Measurements from ENCODE around the gene KRT28. TPM values are rescaled to one million over a fixed set of nuclear protein-coding genes. Genes with fewer than 3 reads are reported as not detected.

The KRT28 gene
- total RNA-seq, 4 donors from 2014 or later, result 1.0 to 32.0 (median 11.6) TPM

GRCh38 chr17:40794466-40794865, 5.3 kb downstream of the KRT28 start:
- no peaks in the 10 kb centered on the region for H3K9me3 ChIP-seq
- H3K4me3 ChIP-seq, result no peak overlapping the region
- H3K27ac ChIP-seq, result no peak overlapping the region
- no peak for DNase-seq (ENCODE audit: low spot score in 2 of 2)
- 85% methylated on average over 2 of the region's 2 CpGs for WGBS
- peaks cover 12% of the 10 kb centered on the region for H3K4me1 ChIP-seq
- H3K27me3 ChIP-seq, result peaks cover 16% of the 10 kb centered on the region
- no peak for TF ChIP-seq EP300 (IDR thresholded peaks at IDR 0.05)
- no peak for TF ChIP-seq POLR2A (IDR thresholded peaks at IDR 0.05)
- no peak for TF ChIP-seq POLR2AphosphoS5 (IDR thresholded peaks at IDR 0.05)
- no peak for TF ChIP-seq CTCF (IDR thresholded peaks at IDR 0.05)
- H3K36me3 ChIP-seq, result no peaks in the 10 kb centered on the region

- no peaks in the 10 kb centered on the region for H3K36me3 ChIP-seq
- whole genome bisulfite sequencing, result 55% methylated on average over 10 of the region's 10 CpGs
- H3K27me3 ChIP-seq, result peaks cover 14% of the 10 kb centered on the region
- no peak overlapping the region for H3K27ac ChIP-seq
- no peak overlapping the region for H3K4me3 ChIP-seq
- peaks cover 17% of the 10 kb centered on the region for H3K4me1 ChIP-seq
- no peaks in the 10 kb centered on the region for H3K9me3 ChIP-seq
- DNase-seq (ENCODE audit: low spot score in 2 of 2), result no peak
- TF ChIP-seq CTCF (IDR thresholded peaks at IDR 0.05) (no peak), POLR2A (IDR thresholded peaks at IDR 0.05) (no peak), POLR2AphosphoS5 (IDR thresholded peaks at IDR 0.05) (no peak), EP300 (IDR thresholded peaks at IDR 0.05) (no peak)
Measured at GRCh38 chr17:40793832-40794231, 5.9 kb downstream of the KRT28 start.

DNA sequence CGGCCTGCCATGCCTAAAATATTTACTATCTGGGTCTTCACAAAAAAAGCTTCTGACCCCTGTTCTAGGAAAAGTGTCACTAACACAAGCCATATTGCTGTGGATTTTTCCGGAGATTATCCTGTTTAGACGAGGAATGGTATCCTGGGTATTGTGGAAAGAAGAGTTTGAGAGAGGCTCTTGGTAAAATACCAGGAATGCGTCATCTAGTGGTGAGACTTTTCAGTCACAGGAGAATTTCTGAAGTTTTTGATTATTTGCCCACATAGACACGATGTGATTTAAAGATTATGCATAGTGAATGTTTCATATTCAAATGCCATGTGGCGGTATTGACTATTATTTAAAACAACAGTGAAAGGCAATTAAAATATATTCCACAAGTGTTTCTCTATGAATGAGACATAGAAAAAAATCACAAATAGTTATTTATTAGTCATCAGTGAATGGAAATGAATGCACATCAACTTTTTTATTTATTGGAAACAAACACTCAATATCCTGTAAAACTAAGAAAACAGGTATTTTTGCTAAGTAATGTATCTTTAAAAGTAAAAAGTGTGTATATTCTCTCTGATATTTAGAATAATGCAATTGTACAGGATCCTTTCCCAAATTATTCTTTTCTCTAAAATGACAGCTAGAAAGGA, 7.8 kb downstream of the KRT28 start:
- peaks cover 17% of the 10 kb centered on the region for H3K4me1 ChIP-seq
- 23% methylated on average over 6 of the region's 6 CpGs for WGBS
- no peak for DNase-seq (ENCODE audit: low spot score in 2 of 2)
- no peaks in the 10 kb centered on the region for H3K9me3 ChIP-seq
- TF ChIP-seq POLR2AphosphoS5 (IDR thresholded peaks at IDR 0.05) (no peak), CTCF (IDR thresholded peaks at IDR 0.05) (peak; percentile 44 to 55)
- peaks cover 10% of the 10 kb centered on the region for H3K27me3 ChIP-seq
- no peak overlapping the region for H3K27ac ChIP-seq
- H3K4me3 ChIP-seq, result no peak overlapping the region
- H3K36me3 ChIP-seq, result no peaks in the 10 kb centered on the region

- Histone ChIP-seq H3K4me1 (peaks cover 17% of the 10 kb centered on the region), H3K27me3 (peaks cover 2% of the 10 kb centered on the region), H3K9me3 (no peaks in the 10 kb centered on the region), H3K36me3 (no peaks in the 10 kb centered on the region), H3K27ac (no peak overlapping the region), H3K4me3 (no peak overlapping the region)
- 71% methylated on average over 1 of the region's 1 CpG for WGBS
- DNase-seq (ENCODE audit: low spot score in 2 of 2), result no peak
- TF ChIP-seq POLR2A (IDR thresholded peaks at IDR 0.05) (no peak), EP300 (IDR thresholded peaks at IDR 0.05) (no peak), CTCF (IDR thresholded peaks at IDR 0.05) (no peak), POLR2AphosphoS5 (IDR thresholded peaks at IDR 0.05) (no peak)
Measured at GRCh38 chr17:40791111-40791510, 8.6 kb downstream of the KRT28 start.

DNA sequence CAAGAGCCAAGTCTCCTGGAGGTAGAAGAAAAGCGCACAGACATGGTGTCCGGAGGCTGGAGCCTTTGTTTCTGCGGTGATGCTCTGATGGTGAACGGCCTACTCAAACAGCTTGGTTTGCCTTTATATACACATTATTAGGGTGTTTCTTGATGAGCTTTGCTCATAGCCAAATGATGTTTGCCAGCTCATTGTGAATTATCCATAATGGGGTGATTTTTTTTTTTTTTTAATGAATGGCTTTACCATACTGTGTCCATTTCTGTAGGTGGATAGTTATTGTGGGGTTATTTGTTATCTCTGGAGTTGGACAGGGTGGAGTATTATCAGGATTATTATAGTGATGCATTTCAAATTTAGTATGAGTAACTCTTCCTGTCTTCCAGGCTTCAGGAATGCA, 17.3 kb downstream of the KRT28 start, which contains the start of gene KRT27:
TSS of gene KRT27 (minus strand) at position 101 of the 400 bp plus-strand sequence. CDS start at position 44, 57 bp downstream.
- no peak within 1 kb of the TSS for H3K27ac ChIP-seq
- H3K27me3 ChIP-seq, result peaks cover 26% of the 10 kb centered on the region
- no peak for DNase-seq (ENCODE audit: low spot score in 2 of 2)
- peaks cover 4% of the 10 kb centered on the region for H3K4me1 ChIP-seq
- WGBS, result 94% methylated on average over 4 of the region's 4 CpGs
- H3K4me3 ChIP-seq, result no peak within 1 kb of the TSS
- H3K36me3 ChIP-seq, result no peaks in the 10 kb centered on the region
- no peak for TF ChIP-seq EP300 (IDR thresholded peaks at IDR 0.05)
- TF ChIP-seq POLR2AphosphoS5 (IDR thresholded peaks at IDR 0.05), result no peak
- no peak for TF ChIP-seq CTCF (IDR thresholded peaks at IDR 0.05)
- TF ChIP-seq POLR2A (IDR thresholded peaks at IDR 0.05), result no peak
- no peaks in the 10 kb centered on the region for H3K9me3 ChIP-seq
